Measurements from ENCODE around the gene SLC9A9. TPM values are rescaled to one million over a fixed set of nuclear protein-coding genes. Genes with fewer than 3 reads are reported as not detected.

SLC9A9 gene
- total and polyA plus RNA-seq, 10 of the 15 experiments (the other 5 are each of a cell fraction or from before 2014, with no cell fraction given), result 3.5 to 14.2 (median 9.3) TPM

- FAIRE-seq (no peak), ATAC-seq (no peak), DNase-seq (ENCODE audit: low read depth, low spot score) (no peak)
- H3K27me3 ChIP-seq (replicated peaks in 1 of 2; ENCODE audit: control insufficient read depth in 2 of 2, insufficient read depth in 2 of 2, low read length in 1 of 2), result no peaks in the 10 kb centered on the region
- no peaks in the 10 kb centered on the region for H3K79me2 ChIP-seq (ENCODE audit: control insufficient read depth, insufficient read depth, low read length)
- H3K4me1 ChIP-seq (ENCODE audit: control insufficient read depth, insufficient read depth, low read length), result 0 out of 2 replicates have a peak, but pooled peaks cover 4% of the 10 kb centered on the region
- no peak overlapping the region for H3K27ac ChIP-seq (ENCODE audit: control insufficient read depth, insufficient read depth)
- no peak overlapping the region for H3K4me3 ChIP-seq
- 96% methylated on average over 14 of the region's 14 CpGs for WGBS (ENCODE audit: insufficient coverage, insufficient replicate concordance, low lambda C conversion rate, missing lambda C conversion rate)
- no peak overlapping the region for H3K4me2 ChIP-seq (ENCODE audit: control insufficient read depth, insufficient read depth)
- in situ Hi-C loops (cut with MboI), result loop anchor here (10.0 kb wide), 1 partner anchor 213 kb away; no protein-coding TSS in a partner anchor
- RAD21 ChIA-PET (ENCODE audit: unreplicated experiment), result no interaction called here
- no peak overlapping the region for H2AFZ ChIP-seq (ENCODE audit: control insufficient read depth, low read depth, low read length)
- no peaks in the 10 kb centered on the region for H3K9me3 ChIP-seq (replicated peaks; ENCODE audit: control insufficient read depth, insufficient read depth, low read length)
- no peaks in the 10 kb centered on the region for H4K20me1 ChIP-seq (ENCODE audit: control insufficient read depth, insufficient read depth)
- intact Hi-C loops (cut with micrococcal nuclease; ENCODE audit: unreplicated experiment), result loop anchor here (2.0 to 10.0 kb wide), 3 partner anchors 27 to 593 kb away; no protein-coding TSS in a partner anchor
- no peak overlapping the region for H3K9ac ChIP-seq (ENCODE audit: control insufficient read depth, insufficient read depth, low read length)
- SMC1A ChIA-PET (ENCODE audit: uncharacterized antibody, unreplicated experiment), result interaction anchor here (1.1 kb wide), 1 partner anchor 26 kb away, joined by 4 read pairs; no protein-coding TSS in a partner anchor
- TF ChIP-seq PAX5 (IDR thresholded peaks at IDR 0.05; ENCODE audit: borderline replicate concordance, low read depth, low read length) (no peak), USF1 (IDR thresholded peaks at IDR 0.05; ENCODE audit: borderline replicate concordance, extremely low read length, insufficient read depth, low read depth, low read length) (no peak), SPI1 (IDR thresholded peaks at IDR 0.05; ENCODE audit: borderline replicate concordance, insufficient read depth, low read depth, low read length) (no peak), ZSCAN29 (IDR thresholded peaks at IDR 0.05) (no peak), SUPT20H (IDR thresholded peaks at IDR 0.05; ENCODE audit: borderline replicate concordance, control insufficient read depth, low read depth, low read length) (no peak), BCLAF1 (IDR thresholded peaks at IDR 0.05) (no peak), SMAD1 (IDR thresholded peaks at IDR 0.05; ENCODE audit: low read depth, partially characterized antibody) (no peak), TCF3 (IDR thresholded peaks at IDR 0.05; ENCODE audit: borderline replicate concordance, insufficient read depth, low read depth, low read length) (no peak), IRF4 (IDR thresholded peaks at IDR 0.05; ENCODE audit: low read depth, low read length) (no peak), TCF7 (IDR thresholded peaks at IDR 0.05; ENCODE audit: borderline replicate concordance) (no peak), FOS (IDR thresholded peaks at IDR 0.05; ENCODE audit: borderline replicate concordance, extremely low read depth, insufficient read length) (no peak), KLF5 (IDR thresholded peaks at IDR 0.05; ENCODE audit: partially characterized antibody) (no peak), ZBTB33 (IDR thresholded peaks at IDR 0.05) (no peak)
- CTCF ChIA-PET, result interaction anchor here (1.3 to 5.8 kb wide), 3 partner anchors 12 to 26 kb away, joined by 3 to 44 read pairs (median 5); no protein-coding TSS in a partner anchor
- POLR2A ChIA-PET, result interaction anchor here (1.9 kb wide), 1 partner anchor 26 kb away, joined by 4 read pairs; no protein-coding TSS in a partner anchor
- no peaks in the 10 kb centered on the region; a peak in 1 of 4 replicates for H3K36me3 ChIP-seq (ENCODE audit: control insufficient read depth in 2 of 2, insufficient read depth in 2 of 2, low read length in 1 of 2)
- BruUV-seq (replicated peaks), result no TSS peak
Measured at GRCh38 chr3:143648218-143648617, 200.1 kb downstream of the SLC9A9 start.
